ENCODE measurements around the gene TACR2.

The TACR2 gene

DNA sequence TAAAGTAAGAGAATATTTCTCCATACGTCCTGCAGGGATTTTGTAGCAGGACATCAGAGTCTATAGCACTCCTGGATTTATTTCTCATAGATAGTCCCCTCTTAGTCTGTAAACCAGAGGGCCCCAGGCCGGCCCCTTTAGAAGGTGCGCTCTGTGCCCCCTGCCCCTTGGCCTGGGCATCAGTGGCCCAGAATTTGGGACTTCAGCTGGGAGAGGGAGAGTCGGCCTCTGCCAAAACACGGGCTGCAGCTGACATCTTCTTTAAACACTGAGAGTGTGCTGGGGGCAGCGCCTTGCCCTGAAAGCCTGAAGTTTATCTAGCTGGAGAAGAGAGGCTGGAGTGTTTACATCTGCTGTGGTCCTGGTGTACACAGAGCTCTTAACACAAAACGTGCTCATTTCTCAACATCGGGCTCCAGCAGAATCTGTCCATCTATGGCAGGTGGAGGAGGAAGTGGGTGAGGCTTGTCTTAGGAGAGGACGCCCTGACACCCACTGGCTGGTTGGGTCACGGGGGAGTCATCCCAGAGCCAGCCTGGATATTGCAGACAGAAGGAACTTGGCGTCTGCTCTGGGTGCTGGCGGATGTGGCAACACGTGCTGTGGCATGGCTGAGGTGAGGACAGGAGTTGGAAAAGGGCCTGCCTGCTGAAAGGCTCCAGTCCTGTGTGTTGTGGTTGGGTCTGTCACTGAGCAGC lies 5.0 kb upstream of the TACR2 start:
- no peak for DNase-seq (ENCODE audit: extremely low spot score, insufficient read length, low read depth)

DNA sequence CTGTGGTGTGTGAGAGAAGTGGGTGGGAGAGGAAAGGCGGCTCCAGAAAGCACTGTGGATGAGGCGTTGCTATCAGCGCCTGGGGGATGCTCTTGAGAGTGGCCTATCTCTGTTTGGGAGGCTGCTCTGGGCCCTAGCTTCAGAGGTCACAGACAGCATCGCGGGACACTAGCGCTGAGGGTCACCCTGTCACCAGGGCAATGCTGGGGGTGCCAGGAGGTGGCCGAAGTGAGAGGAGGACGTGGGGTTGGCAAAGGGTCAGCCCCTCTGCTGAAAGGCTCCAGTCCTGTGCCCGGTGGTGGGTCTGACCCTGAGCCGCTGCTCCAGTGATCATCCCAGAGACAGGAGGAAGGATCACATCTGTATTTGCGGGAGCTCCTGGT lies 3.0 kb upstream of the TACR2 start:
- FAIRE-seq: no peak
- no peak for DNase-seq (ENCODE audit: extremely low spot score, insufficient read length, low read depth)

More for the DNA sequence above, 5.0 kb upstream of the TACR2 start:
- FAIRE-seq: no peak

DNA sequence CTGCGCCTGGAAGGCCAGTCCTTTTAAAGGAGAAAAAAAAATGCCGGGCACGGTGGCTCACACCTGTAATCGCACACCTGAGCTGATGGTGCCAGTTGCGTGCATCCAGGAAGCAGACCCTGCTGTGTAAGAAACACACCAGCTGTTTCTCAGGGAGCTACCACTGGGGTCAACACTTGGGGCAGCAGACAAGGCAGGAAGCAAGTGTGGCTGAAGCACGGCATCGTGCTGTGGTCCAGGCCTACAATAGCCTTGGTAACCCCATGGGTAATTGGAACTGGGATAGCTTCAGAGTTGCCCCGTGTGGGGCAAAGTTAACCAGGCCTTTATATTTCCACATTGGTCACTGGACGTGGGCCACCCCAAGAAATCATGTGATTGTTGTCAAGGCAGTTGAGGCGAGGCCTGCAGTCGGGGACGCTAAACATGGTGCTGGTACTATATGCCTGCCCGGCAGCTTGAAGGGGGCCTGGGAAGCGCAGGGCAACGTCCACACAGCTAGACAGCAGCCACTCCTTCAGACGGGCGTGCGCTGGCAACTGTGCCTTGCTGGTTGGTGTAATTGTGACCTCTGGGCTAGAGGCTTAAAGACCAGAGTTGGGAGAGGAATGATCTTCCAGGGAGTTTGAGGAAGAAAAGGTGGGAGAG lies 2.5 kb upstream of the TACR2 start:
- FAIRE-seq: no peak
- no peak for DNase-seq (ENCODE audit: extremely low spot score, insufficient read length, low read depth)

DNA sequence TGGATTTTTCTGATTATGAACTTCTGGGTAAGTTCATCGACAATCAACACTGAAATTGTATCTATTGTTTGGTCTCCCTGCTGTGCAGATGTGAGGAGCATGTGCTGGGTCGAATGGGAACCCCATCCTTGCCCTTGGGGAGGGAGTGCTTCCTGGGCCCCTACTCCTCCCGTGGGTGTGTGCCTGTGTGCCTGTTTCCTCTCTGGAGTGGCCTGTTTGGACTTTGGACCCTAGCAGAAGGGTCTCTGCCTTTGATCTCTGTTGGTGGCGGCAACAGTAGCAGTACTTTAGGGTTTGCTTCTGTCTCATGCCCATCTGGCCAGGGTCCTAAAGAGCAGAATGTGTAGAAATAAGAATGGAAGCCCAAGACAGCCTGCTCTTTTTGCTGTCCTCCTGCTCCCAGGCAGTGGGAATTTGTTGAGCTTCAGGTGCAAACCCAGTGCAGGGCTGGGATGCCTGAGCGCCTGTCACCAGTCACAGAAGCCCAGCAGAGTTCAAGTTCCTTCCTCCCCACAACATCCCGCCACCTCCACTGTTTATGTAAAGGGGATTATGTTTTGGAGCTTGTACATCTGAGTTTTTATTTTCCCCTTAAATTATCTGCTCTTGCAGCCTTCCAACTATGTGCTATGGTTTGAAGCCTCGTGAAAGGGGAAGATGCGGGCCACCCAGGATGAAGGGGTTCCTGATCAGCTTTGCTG lies 1.5 kb upstream of the TACR2 start:
- no peak for DNase-seq (ENCODE audit: extremely low spot score, insufficient read length, low read depth)
- FAIRE-seq: no peak

DNA sequence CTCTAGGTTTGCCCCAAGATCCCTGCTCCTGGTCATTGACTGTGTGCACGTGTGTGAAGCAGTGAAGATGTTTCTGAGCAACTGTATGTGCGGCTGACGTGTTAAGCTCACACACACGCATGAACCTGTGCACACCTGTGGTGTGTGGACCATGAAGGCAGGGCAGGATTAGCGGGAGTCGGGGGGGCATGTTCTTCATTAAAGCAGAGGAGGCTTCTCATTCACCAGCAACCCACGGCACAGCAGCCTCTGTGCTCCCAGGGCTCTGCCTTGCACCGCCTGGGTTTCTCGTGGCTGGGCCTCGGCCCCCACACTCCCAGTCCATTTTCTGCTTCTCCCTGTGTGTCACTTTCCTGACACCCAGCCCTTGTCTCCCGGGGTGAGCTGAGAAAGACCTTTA lies 824 bp upstream of the TACR2 start:
- DNase-seq (ENCODE audit: extremely low spot score, insufficient read length, low read depth) (no peak), FAIRE-seq (no peak)

DNA sequence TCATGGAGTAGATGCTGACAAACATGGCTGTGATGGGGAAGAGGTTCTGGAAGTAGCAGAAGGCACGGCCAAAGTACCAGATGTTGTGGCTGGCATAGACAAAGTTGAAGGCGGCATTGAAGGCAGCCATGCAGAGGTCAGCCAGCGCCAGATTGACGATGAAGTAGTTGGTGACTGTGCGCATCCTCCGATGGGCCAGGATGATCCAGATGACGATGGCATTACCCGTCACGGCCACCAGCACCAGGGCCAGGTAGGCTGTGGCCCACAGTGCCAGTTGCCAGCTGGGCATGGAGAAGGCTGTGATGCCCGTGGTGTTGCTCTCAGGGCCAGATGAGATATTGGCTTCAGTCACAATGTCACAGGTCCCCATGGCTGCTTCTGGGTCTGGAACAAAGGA lies 767 bp downstream of the TACR2 start:
- FAIRE-seq (no peak), DNase-seq (ENCODE audit: extremely low spot score, insufficient read length, low read depth) (no peak)

DNA sequence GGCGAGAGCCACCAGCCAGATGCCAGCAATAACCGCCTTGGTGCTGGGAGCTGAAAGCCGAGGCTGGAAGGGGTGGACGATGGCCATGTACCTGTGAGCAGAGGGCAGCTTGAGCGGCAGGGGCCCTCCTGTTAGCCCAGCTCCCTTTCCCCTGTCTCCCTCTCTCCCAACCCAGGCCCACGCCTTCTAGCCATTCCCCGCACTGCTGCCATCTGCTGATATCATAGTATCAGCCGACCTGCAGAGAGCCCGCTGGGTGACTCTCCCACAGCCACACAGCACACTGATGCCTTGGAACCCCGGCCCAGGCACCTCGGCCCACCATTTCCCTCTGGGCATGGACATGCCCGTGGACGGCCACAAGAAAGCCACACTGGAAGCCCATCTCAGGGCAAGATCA lies 1.7 kb downstream of the TACR2 start:
- FAIRE-seq (no peak), DNase-seq (ENCODE audit: extremely low spot score, insufficient read length, low read depth) (no peak)

DNA sequence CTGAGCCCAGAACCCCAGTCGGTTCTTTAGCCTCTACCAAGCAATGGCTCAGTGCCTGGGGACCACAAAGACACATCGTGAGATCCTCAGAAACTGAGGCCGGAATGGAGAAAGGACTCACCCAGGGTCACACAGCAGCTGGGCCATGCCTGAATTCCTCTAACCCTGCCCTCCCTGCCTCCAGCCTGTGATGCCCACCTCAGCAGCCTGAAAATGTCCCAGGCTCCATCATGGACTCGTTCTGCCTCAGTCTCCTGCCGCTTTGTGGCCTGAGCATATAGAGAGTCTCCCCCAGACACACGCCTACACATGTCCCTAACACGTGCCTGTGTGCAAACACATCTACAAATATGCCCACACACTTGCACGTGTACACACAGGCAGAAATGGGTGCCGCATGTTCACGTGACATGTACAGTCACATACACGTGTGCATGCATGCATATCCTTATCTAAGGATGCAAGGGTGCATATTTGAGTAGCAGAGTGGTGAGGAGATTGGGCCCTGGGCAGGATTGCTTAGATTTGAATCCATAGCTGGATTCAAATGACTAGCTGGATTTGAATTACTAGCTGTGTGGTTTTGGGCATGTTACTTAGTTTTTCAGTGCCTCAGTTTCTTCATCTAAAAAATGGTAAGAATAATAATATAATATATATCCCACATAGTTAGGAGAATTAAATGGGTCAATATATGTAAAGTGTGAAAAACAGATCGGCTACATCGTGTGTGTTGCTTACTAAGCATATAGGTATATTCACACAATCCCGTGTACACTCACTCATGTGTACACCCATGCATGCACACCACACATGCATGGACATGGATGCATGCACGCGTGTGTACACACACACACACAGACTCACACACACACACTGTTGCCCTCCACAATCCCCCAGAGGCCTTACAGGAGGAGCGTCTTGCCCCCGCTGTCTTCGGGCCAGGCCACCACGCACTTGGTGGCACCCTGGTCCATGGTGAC lies 2.4 kb downstream of the TACR2 start:
- DNase-seq (ENCODE audit: extremely low spot score, insufficient read length, low read depth) (no peak), FAIRE-seq (no peak)

DNA sequence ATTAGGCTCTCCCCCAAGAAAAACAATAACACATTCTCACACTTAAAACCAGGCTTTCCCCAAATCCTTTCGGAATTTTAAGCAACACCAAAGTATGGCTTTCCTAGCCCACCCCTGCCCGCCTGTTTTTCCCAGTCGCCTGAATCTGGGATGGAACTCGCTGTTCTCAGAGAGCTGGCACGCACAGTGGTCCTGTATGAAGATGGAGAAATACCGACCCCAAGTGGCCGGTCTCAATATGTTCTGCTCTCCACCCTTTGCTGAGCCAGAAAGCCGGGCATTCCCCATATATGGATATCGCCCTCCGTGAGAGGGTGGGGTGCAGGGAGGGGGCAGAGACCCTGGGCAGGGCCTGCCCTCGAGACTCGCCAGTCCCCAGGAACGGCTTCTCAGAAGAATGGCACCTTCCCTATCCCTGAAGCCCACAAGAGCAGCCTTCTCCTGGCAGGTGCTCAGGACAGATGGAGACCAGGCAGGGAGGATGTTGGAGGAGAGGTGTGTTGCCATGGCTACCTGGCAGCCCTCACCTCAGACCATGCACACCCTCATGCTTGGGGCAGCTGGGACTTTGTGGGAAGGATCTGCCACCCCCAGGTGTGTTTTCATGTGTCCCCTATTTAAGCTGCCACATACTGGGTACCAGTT lies 3.4 kb downstream of the TACR2 start:
- FAIRE-seq (peak; percentile 36), DNase-seq (ENCODE audit: extremely low spot score, insufficient read length, low read depth) (peak; percentile 28)

DNA sequence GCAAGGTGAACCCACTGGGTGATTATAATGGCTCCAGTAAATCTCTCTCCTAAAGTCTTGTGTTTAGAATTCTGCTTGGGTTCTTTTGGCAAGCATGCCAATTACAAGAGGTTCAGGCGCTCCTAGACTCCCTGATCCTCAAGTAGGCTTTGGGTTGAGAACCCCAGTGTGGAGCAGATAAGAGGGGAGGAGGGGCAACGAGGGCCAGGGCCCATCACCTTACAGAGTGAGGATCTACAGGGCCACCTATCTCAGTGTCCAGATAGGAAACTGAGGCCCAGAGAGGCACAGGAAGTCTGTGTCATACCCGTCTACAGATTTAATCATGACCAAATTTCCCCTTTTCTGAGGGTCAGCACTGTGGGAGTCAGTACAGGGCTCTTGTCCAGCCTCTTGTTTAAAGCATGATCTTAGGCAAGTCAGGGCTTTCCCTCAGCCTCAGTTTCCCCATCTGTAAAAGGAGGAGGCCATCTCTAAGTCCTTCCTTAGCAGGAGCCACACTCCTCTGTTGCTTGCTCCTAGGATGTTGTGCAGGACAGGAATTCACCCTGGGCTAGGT lies 4.4 kb downstream of the TACR2 start:
- no peak for DNase-seq (ENCODE audit: extremely low spot score, insufficient read length, low read depth)
- no peak for FAIRE-seq

DNA sequence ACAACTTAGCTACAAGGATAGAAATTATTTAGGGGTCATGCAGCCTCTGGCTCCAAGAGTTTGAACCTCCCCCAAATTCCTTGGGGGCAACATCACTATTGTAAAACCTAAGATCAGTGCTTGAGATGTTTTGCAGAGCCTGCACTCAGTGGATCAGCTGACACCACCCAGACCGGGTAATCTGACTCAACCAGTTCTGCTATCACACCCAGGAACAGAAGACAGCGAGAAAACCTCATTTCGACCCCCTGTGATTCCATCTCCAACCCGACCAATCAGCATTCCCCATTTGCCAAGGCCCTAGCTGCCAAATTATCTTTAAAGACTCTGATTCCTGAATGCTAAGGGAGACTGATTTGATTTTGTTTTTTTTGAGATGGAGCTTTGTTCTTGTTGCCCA lies 5.2 kb downstream of the TACR2 start:
- FAIRE-seq: no peak
- no peak for DNase-seq (ENCODE audit: extremely low spot score, insufficient read length, low read depth)

DNA sequence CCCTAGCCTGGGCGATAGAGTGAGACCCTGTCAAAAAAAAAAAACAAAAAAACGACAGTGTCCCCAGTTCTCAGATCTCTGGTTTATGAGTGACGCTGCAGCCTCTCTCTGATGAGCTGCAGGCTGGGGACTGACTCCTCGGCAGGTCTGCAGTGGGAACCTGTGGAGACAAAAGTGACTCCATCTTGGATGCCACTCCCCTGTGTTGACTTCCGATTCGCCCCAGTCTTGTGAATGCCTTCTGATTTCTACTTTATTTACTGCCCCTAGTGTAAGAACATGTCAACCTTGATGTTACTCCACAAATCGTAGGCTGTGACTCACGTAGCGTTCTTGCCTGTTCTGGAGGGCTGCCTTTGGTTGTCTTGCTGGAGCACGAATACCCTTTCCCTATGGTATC lies 6.2 kb downstream of the TACR2 start:
- DNase-seq (ENCODE audit: extremely low spot score, insufficient read length, low read depth) (no peak), FAIRE-seq (no peak)

DNA sequence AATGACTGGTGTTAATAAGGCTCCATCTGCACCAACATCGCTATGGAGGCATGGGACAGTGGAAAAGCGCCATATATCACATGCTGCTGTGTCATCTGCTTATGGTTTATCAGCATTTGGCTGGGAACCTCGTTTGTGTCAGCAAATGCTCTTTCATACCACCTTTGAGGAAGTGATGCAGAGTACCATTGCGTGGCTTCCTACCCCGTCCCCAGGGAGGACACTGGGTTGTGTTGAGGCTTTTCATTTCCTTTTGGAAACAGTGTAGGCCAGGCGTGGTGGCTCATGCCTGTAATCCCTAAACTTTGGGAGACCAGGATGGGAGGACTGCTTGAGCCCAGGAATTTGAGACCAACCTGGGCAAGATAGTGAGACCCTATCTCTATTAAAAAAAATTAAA lies 6.8 kb downstream of the TACR2 start:
- DNase-seq (ENCODE audit: extremely low spot score, insufficient read length, low read depth): no peak
- FAIRE-seq: peak; percentile 77

DNA sequence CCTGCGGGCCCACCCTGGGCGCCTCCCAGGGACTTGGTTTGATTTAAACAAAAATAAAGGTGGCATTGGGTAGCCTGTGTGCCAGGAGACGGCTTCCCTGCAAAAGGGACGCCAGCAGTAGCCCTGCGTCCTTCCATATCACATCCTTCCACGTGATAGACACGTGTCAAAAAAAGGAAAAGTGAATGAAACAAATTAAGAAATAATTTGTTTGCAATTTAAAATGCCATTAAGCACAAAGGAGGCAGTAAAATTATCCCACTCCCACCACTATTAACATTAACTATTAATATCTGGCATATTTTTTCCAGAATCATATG lies 7.6 kb downstream of the TACR2 start:
- no peak for FAIRE-seq

DNA sequence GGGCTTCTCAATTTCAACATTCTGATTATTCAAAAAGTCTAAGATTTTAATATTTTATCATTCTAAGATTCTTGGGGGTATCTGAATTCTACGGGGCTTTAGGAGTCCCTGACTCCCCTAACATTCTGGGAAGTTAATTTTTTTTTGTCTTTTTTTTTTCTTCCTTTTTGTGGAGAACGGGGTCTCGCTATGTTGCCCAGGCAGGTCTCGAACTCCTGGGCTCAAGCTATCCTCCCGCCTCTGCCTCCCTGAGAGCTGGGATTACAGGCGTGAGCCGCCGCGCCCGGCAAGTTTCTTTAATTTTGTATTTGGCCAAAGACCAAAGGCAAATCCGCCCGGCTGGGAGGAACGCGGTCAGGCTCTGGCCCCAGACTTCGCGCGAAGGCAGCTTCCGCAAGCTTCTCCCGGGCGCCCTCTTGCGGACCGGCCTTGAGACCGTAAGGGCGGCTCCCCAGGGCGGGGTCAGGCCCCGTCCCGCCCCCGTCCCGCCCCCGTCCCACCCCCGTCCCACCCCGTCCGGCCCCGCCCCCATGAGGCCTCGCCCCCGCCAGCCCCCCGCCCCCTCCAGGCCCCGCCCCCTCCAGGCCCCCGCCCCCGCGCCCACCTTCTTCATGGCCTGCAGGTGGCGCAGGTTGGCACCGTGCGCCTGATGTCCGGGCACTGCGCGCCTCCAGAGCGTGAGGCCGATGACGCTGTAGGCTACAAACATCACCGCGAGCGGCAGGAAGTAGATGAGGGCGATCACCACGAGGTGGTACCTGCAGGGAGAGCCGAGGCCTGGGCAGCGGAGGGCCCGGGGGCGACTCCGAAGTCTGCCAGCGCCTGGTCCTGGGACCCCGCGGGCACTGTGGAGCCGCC lies 8.2 kb downstream of the TACR2 start:
- peak; percentile 88 for FAIRE-seq
- peak; percentile 87 for DNase-seq (ENCODE audit: extremely low spot score, insufficient read length, low read depth)

More for the DNA sequence above, 7.6 kb downstream of the TACR2 start:
- DNase-seq (ENCODE audit: extremely low spot score, insufficient read length, low read depth): no peak

DNA sequence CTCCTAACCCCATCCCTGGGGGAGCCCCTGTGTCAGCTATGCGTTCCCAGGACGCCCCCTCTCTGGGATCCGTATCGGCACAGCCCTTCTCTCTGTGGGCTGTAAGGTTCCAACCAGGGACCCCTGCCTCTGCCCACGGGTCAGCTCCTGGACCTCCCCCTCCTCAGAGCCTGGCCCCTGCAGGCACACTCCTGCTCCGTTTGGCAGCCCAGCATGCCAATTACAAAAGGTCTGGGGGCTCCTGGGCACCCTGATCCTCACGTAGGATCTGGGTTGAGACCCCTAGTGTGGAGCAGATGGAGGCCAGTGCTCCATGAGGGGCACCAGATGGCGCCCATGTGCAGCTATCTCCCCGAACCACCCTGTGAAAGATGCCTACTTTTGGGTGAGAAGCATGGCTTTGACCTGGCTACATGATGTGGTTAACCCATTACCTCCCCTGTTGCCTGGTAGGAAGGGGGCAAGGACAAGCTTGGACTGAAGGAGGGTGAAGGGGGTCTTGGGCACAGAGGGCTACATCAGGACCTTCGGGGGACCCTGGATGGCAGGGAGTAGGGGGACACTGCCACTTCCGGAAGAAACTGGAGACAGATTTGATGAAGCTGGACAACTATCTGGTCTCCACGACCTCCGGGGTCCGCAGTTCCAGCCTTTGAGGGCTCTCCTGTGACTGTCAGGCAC lies 9.0 kb downstream of the TACR2 start:
- no peak for DNase-seq (ENCODE audit: extremely low spot score, insufficient read length, low read depth)
- FAIRE-seq: peak; percentile 48

DNA sequence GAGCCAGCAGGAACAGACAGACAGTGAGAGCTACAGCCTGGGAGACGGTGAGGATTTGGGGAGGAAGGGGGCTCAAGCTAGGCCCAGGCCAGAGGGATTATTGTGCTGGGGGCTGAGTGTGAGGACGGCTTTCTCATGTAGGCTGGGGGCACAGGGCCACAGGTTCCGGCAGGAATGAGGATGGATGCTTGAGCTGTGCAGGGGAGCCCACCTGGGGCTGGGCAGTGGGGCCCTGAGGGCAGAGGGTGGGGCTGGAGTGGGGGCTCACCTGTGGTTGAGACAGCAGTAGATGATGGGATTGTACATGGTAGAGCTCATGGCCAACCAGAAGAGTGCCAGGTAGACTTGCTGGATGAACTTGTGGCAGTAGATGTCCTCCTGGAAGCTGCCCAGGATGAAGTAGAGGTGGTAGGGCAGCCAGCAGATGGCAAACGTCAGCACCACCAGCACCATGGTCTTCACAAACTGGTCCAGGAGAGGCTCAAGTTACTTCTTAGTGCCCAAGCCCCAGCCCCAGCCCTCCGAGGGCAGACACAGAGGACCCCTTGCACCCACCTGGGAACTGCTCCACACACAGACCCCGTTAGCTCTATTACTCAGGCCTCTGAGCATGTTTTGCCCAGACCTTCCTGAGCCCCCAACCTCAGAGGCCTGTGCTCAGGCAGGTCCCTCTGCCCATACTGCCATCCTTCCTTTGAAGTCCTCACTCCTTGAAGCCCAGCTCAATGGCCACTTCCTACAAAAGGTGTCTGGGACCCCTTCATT lies 9.7 kb downstream of the TACR2 start:
- DNase-seq (ENCODE audit: extremely low spot score, insufficient read length, low read depth) (no peak), FAIRE-seq (no peak)
